Neural cell (in vitro differentiated cells): ENCODE measurements around the gene SLAIN1. TPM values are rescaled to one million over a fixed set of nuclear protein-coding genes. Genes with fewer than 3 reads are reported as not detected.

Experiments used
- H2AFZ ChIP-seq: fragments of 200-600, 300-800 bp; sonication (generic), shearing (Covaris generic); 2 replicates; pipeline ENCODE4 v1.6.0; 2014; ENCODE audit warnings: low read depth, mild to moderate bottlenecking, antibody characterized with exemption, low read length, moderate library complexity
- H3F3A ChIP-seq: fragments of 200-600 bp; shearing (Covaris generic); 2 replicates; pipeline ENCODE4 v1.6.1; 2016; ENCODE audit warnings: mild to moderate bottlenecking, moderate library complexity, mixed read lengths, antibody characterized with exemption, low read length; ENCODE audit not compliant: insufficient read depth, poor library complexity, severe bottlenecking
- H3K27ac ChIP-seq: fragments of 200-600, 300-800 bp; sonication (generic), shearing (Covaris generic); 2 replicates; pipeline ENCODE4 v1.5.1; 2014; ENCODE audit warnings: mild to moderate bottlenecking, low read length, moderate library complexity
- H3K27me3 ChIP-seq: fragments of 300-800, 200-600 bp; sonication (generic), shearing (Covaris generic); 2 replicates; pipeline ENCODE4 v1.6.0; 2014; ENCODE audit warnings: mild to moderate bottlenecking, low read depth, low read length, moderate library complexity; ENCODE audit not compliant: insufficient read depth
- H3K36me3 ChIP-seq: fragments of 300-800, 200-600 bp; sonication (generic), shearing (Covaris generic); 2 replicates; pipeline ENCODE4 v1.5.1; 2014; ENCODE audit warnings: mild to moderate bottlenecking, antibody characterized with exemption, low read length, moderate library complexity; ENCODE audit not compliant: insufficient read depth
- H3K4me2 ChIP-seq: fragments of 300-800, 200-600 bp; sonication (generic), shearing (Covaris generic); 2 replicates; pipeline ENCODE4 v1.6.0; 2014; ENCODE audit warnings: mild to moderate bottlenecking, low read length
- H3K4me3 ChIP-seq: fragments of 300-800, 200-600 bp; sonication (generic), shearing (Covaris generic); 2 replicates; pipeline ENCODE4 v1.5.1; 2014; ENCODE audit warnings: mild to moderate bottlenecking, low read length, moderate library complexity
- H3K79me2 ChIP-seq: fragments of 200-600 bp; shearing (Covaris generic); replicated peaks from 2 replicates; pipeline ENCODE4 v1.6.0; 2014; ENCODE audit warnings: mild to moderate bottlenecking, low read length, moderate library complexity; ENCODE audit not compliant: insufficient read depth
- H3K9ac ChIP-seq: fragments of 300-800, 200-600 bp; sonication (generic), shearing (Covaris generic); 2 replicates; pipeline ENCODE4 v1.6.1; 2016; ENCODE audit warnings: mild to moderate bottlenecking, low read length, mixed read lengths
- H3K9me2 ChIP-seq: fragments of 200-600 bp; shearing (Covaris generic); 2 replicates; pipeline ENCODE4 v1.6.1; 2016; ENCODE audit warnings: mild to moderate bottlenecking, low read length, mixed read lengths; ENCODE audit not compliant: insufficient read depth
- H3K9me3 ChIP-seq: fragments of 200-600, 300-800 bp; sonication (generic), shearing (Covaris generic); 2 replicates; pipeline ENCODE4 v1.6.1; 2016; ENCODE audit warnings: mild to moderate bottlenecking, mixed run types, low read length, moderate library complexity, mixed read lengths
- H4K20me1 ChIP-seq: fragments of 200-600 bp; shearing (Covaris generic); 2 replicates; pipeline ENCODE4 v1.6.1; 2016; ENCODE audit warnings: mild to moderate bottlenecking, mixed run types; ENCODE audit not compliant: insufficient read depth
- EP300 ChIP-seq: fragments of 450-650 bp; conservative IDR thresholded peaks from 2 replicates; pipeline ENCODE4 v1.6.1; 2014; ENCODE audit warnings: antibody characterized with exemption, mild to moderate bottlenecking, moderate library complexity; ENCODE audit not compliant: poor library complexity, severe bottlenecking
- EZH2 ChIP-seq: fragments of 200-600, 300-800 bp; shearing (Covaris generic), sonication (generic); IDR thresholded peaks from 2 replicates; pipeline ENCODE4 v1.6.1; 2014; ENCODE audit warnings: antibody characterized with exemption, low read length, borderline replicate concordance, mild to moderate bottlenecking; ENCODE audit not compliant: insufficient read depth, poor library complexity, severe bottlenecking
- MXI1 ChIP-seq: fragments of 450-650 bp; conservative IDR thresholded peaks from 2 replicates; pipeline ENCODE4 v1.6.1; 2014; ENCODE audit warnings: antibody characterized with exemption, mild to moderate bottlenecking; ENCODE audit not compliant: poor library complexity, severe bottlenecking
- POLR2AphosphoS5 ChIP-seq: IDR thresholded peaks from 2 replicates; pipeline ENCODE4 v1.6.1; 2012
- RAD21 ChIP-seq: fragments of 450-650 bp; conservative IDR thresholded peaks from 2 replicates; pipeline ENCODE4 v1.6.1; 2014; ENCODE audit warnings: antibody characterized with exemption, mild to moderate bottlenecking, moderate library complexity
- REST ChIP-seq: IDR thresholded peaks from 2 replicates; pipeline ENCODE4 v1.6.1; 2012; ENCODE audit warnings: borderline replicate concordance
- SMC3 ChIP-seq: fragments of 450-650 bp; conservative IDR thresholded peaks from 2 replicates; pipeline ENCODE4 v1.6.1; 2014; ENCODE audit warnings: antibody characterized with exemption, mild to moderate bottlenecking, moderate library complexity; ENCODE audit not compliant: poor library complexity
- TAF1 ChIP-seq: IDR thresholded peaks from 2 replicates; pipeline ENCODE4 v1.6.1; 2012; ENCODE audit warnings: low read depth
- polyA plus RNA-seq: library from polyadenylated mRNA; depleted of rRNA; stranded (reverse); fragments of >200 nt; gene quantifications from 2 replicates; pipeline ENCODE4 v1.2.3, GENCODE V29; 2014
- TF ChIP-seq, protein P1 (sequence below): fragments of 450-650 bp; IDR thresholded peaks from 2 replicates; pipeline ENCODE4 v1.5.1; 2014; ENCODE audit warnings: antibody characterized with exemption, mild to moderate bottlenecking, moderate library complexity; ENCODE audit not compliant: poor library complexity, severe bottlenecking

Gene SLAIN1
- polyA plus RNA-seq, 1 donor from 2014 or later = 155 TPM

DNA sequence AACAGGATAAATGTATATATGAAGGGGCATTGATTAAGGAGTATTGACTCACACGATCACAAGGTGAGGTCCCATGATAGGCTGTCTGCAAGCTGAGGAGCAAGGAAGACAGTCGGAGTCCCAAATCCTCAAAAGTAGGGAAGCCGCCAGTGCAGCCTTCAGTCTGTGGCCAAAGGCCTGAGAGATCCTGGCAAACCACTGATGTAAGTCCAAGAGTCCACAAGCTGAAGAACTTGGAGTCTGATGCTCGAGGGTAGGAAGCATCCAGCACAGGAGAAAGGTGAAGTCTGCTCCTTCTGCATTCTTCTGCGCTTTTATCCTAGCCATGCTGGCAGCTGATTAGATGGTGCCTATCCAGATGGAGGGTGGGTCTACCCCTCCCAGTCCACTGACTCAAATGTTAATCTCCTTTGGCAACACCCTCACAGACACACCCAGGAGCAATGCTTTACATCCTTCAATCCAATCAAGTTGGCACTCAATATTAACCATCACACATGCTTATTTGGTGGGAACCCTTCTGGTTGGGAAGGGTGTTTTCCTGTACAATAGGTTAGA lies 55.1 kb downstream of the SLAIN1 start:
- TF ChIP-seq TAF1 (no peak), REST (no peak), SMC3 (no peak), RAD21 (no peak), POLR2AphosphoS5 (no peak), EP300 (no peak), EZH2 (no peak), MXI1 (no peak)
- TF ChIP-seq, protein P1, sequence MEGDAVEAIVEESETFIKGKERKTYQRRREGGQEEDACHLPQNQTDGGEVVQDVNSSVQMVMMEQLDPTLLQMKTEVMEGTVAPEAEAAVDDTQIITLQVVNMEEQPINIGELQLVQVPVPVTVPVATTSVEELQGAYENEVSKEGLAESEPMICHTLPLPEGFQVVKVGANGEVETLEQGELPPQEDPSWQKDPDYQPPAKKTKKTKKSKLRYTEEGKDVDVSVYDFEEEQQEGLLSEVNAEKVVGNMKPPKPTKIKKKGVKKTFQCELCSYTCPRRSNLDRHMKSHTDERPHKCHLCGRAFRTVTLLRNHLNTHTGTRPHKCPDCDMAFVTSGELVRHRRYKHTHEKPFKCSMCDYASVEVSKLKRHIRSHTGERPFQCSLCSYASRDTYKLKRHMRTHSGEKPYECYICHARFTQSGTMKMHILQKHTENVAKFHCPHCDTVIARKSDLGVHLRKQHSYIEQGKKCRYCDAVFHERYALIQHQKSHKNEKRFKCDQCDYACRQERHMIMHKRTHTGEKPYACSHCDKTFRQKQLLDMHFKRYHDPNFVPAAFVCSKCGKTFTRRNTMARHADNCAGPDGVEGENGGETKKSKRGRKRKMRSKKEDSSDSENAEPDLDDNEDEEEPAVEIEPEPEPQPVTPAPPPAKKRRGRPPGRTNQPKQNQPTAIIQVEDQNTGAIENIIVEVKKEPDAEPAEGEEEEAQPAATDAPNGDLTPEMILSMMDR = no peak
- peaks cover 17% of the 10 kb centered on the region for H3K79me2 ChIP-seq
- no peak overlapping the region for H2AFZ ChIP-seq
- no peak overlapping the region for H3K4me3 ChIP-seq
- no peaks in the 10 kb centered on the region for H3F3A ChIP-seq
- peaks cover 9% of the 10 kb centered on the region for H3K36me3 ChIP-seq
- no peak overlapping the region for H3K4me2 ChIP-seq
- no peaks in the 10 kb centered on the region for H3K9me2 ChIP-seq
- H3K27ac ChIP-seq = no peak overlapping the region
- peaks cover 7% of the 10 kb centered on the region for H4K20me1 ChIP-seq
- no peaks in the 10 kb centered on the region for H3K27me3 ChIP-seq
- peaks cover 2% of the 10 kb centered on the region for H3K9me3 ChIP-seq
- H3K9ac ChIP-seq = no peak overlapping the region

DNA sequence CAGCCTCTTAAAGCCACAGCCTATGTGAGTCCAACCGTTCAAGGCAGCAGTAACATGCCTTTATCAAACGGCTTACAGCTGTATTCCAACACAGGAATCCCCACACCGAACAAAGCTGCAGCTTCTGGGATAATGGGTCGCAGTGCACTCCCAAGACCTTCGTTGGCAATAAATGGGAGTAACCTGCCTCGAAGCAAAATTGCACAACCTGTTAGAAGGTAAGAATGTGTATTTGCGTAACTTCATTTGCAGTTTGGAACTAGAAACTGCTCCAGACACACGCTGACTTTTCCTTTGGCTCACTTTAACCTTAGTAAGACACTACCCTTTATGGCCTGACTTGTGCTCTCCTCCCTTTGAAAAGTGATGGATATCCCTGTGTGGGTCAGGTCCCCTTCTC lies 63.4 kb downstream of the SLAIN1 start:
- no peaks in the 10 kb centered on the region for H4K20me1 ChIP-seq
- H3K79me2 ChIP-seq = peaks cover 4% of the 10 kb centered on the region
- no peak overlapping the region for H3K9ac ChIP-seq
- no peak overlapping the region for H3K4me2 ChIP-seq
- peaks cover 25% of the 10 kb centered on the region for H3K36me3 ChIP-seq
- H3K27me3 ChIP-seq = no peaks in the 10 kb centered on the region
- H3K9me3 ChIP-seq = peaks cover 5% of the 10 kb centered on the region
- H3K4me3 ChIP-seq = no peak overlapping the region
- H3K27ac ChIP-seq = no peak overlapping the region
- no peak overlapping the region for H2AFZ ChIP-seq
- H3F3A ChIP-seq = no peaks in the 10 kb centered on the region
- H3K9me2 ChIP-seq = no peaks in the 10 kb centered on the region
- TF ChIP-seq EZH2 = no peak
- TF ChIP-seq, protein P1 = no peak
- no peak for TF ChIP-seq RAD21
- TF ChIP-seq TAF1 = no peak
- no peak for TF ChIP-seq SMC3
- TF ChIP-seq MXI1 = no peak
- no peak for TF ChIP-seq POLR2AphosphoS5
- no peak for TF ChIP-seq EP300
- no peak for TF ChIP-seq REST
